A549 treated with AZD9567 at 1 μM for 4 hours (cell line): ENCODE results near the gene IL17REL. TPM values are rescaled to one million over a fixed set of nuclear protein-coding genes. Genes with fewer than 3 reads are reported as not detected.

Source experiments
- total RNA-seq: library from RNA; stranded (reverse); fragments of 200-300 nt; extraction: Qiagen RNA extraction; gene quantifications from 5 replicates; pipeline ENCODE4 v1.2.3, GENCODE V29; 2022; ENCODE audit not compliant: insufficient read depth

The IL17REL gene
- 0.03 to 0.05 TPM (median 0.04 TPM) in 3 of 5 replicates, not detected in the others for total RNA-seq

GRCh38 chr22:50012211-50013181 is at the start of gene IL17REL:
IL17REL (minus strand) TSS chr22:50012765; CDS start chr22:50012646, 119 bp downstream.

DNA sequence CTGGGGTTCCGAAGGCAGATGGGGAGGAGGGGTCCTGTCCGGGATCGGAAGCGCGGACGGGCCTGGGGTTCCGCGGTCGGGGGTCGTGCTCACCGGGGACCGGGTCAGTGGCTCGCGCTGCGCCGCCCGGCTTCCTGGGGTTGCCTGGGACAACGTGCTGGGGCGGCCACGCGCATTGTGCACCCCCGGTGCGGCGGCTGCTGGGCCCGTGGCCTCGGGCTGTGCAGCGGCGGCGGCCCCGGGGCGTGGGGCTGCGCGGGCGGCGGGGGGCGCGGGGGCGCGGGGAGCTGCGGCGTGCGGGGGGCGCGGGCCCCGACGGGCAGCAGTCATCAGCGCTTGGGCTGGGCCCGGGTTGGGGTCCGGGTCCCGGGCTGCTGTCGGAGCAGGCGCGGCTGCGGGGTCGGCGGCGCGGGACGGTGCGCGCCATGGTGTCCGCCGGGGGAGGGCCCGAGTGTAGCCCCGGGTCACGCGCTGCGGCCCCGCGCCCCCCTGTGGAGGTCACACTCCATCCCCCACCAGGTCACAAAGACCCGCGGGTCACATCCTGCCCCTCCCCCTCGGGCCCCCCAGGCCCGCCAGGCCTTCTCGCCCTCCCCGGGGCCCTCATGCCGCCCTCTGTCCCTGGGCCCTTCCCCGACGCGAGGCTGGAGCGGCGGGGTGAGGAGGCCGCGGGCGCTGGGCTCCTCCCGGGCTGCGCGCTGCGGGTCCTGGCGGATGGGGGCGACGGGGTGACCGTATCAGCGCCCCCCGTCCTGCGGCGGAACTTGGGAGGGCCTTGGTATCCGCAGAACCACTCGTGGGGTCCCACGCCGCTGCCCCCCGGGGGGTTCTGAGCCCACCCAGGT is 45.7 kb upstream of the IL17REL start, which contains the start of gene TTLL8:
Gene TTLL8 (minus strand): TSS at position 238 of the 845 bp plus-strand sequence.

GRCh38 chr22:49960159-49961004 is 52.2 kb downstream of the IL17REL start, which contains the start of gene PIM3:
PIM3 (plus strand) TSS chr22:49960772; CDS start chr22:49960948, 176 bp downstream.

Other genes with a start within 250 kb of the IL17REL start
- gene BRD1, start 184.9 kb downstream of the IL17REL start, total RNA-seq, result 14.5 to 18.1 TPM (median 17.2 TPM) in 5 replicates
- 10.7 to 13.0 TPM (median 12.2 TPM) in 5 replicates for gene ZBED4, start 158.9 kb downstream of the IL17REL start, total RNA-seq
- 9.2 to 11.9 TPM (median 10.0 TPM) in 5 replicates for gene ALG12, start 94.3 kb downstream of the IL17REL start, total RNA-seq
- 19.1 to 30.5 TPM (median 29.0 TPM) in 5 replicates for gene CRELD2, start 94.1 kb downstream of the IL17REL start, total RNA-seq
- 27.6 to 74.8 TPM (median 71.5 TPM) in 5 replicates for gene PIM3, start 52.0 kb downstream of the IL17REL start, total RNA-seq
- gene TTLL8, start 45.5 kb upstream of the IL17REL start, total RNA-seq, result not detected in 5 replicates
- not detected in 5 replicates for gene MLC1, start 72.7 kb upstream of the IL17REL start, total RNA-seq
- not detected in 5 replicates for gene MOV10L1, start 77.2 kb upstream of the IL17REL start, total RNA-seq
- gene PANX2, start 158.0 kb upstream of the IL17REL start, total RNA-seq, result 3.7 to 6.1 TPM (median 5.7 TPM) in 5 replicates
- 22.1 to 36.4 TPM (median 35.5 TPM) in 5 replicates for gene TRABD, start 173.1 kb upstream of the IL17REL start, total RNA-seq
- 9.7 to 22.0 TPM (median 20.0 TPM) in 5 replicates for gene SELENOO, start 188.2 kb upstream of the IL17REL start, total RNA-seq
- 3.7 to 13.2 TPM (median 12.8 TPM) in 5 replicates for gene TUBGCP6, start 232.3 kb upstream of the IL17REL start, total RNA-seq
- gene HDAC10, start 238.5 kb upstream of the IL17REL start, total RNA-seq, result 9.1 to 13.8 TPM (median 13.0 TPM) in 5 replicates
- 15.3 to 28.9 TPM (median 26.4 TPM) in 5 replicates for gene MAPK12, start 248.9 kb upstream of the IL17REL start, total RNA-seq